ENCODE data around the gene CUX1.
"Not testable (repeated sequence)": the region's sequence is repeated elsewhere in the genome, so short reads cannot be mapped to it uniquely, and the experiment has no call there.

Gene CUX1

DNA sequence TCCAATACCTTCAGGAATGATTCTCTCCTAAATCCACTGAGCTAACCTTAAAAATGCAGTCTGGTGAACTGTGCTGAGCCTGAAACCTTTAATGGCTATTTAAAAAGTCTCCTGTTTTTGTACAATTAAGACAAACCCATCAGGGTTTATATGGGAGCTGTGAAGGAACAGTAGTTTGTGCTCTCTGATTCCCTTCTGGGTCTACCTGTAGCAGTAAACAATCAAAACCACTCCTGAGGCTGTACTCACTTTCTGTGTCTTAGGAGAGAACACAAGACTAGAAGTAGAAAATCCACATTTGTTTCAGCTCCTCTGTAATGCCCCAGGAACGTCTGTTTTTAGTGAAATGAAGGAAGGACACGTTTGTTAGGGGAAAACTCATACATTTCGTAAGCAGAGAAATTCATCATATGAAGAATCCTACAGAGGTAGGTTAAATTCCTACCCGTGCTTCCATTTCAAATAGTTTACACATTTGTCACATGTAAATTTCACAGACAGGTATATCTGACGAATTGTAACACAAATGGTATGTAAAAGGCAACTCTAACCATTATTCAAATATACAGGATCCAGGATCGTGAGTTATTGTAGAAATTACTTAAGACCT is 2.6 kb downstream of the CUX1 start:
- DNase-seq (ENCODE audit: low read depth), result no peak
- TF ChIP-seq, protein P1, sequence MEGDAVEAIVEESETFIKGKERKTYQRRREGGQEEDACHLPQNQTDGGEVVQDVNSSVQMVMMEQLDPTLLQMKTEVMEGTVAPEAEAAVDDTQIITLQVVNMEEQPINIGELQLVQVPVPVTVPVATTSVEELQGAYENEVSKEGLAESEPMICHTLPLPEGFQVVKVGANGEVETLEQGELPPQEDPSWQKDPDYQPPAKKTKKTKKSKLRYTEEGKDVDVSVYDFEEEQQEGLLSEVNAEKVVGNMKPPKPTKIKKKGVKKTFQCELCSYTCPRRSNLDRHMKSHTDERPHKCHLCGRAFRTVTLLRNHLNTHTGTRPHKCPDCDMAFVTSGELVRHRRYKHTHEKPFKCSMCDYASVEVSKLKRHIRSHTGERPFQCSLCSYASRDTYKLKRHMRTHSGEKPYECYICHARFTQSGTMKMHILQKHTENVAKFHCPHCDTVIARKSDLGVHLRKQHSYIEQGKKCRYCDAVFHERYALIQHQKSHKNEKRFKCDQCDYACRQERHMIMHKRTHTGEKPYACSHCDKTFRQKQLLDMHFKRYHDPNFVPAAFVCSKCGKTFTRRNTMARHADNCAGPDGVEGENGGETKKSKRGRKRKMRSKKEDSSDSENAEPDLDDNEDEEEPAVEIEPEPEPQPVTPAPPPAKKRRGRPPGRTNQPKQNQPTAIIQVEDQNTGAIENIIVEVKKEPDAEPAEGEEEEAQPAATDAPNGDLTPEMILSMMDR (IDR thresholded peaks at IDR 0.05; ENCODE audit: control insufficient read depth, extremely low read depth, insufficient read depth), result no peak
- H3K4me3 ChIP-seq (ENCODE audit: low read depth, low read length), result no peak overlapping the region

- TF ChIP-seq, protein P1 (IDR thresholded peaks at IDR 0.05; ENCODE audit: control insufficient read depth, extremely low read depth, insufficient read depth), result no peak
- no peak for DNase-seq (ENCODE audit: low read depth)
- no peak overlapping the region for H3K4me3 ChIP-seq (ENCODE audit: low read depth, low read length)
These were observed 3.3 kb downstream of the CUX1 start for GRCh38 chr7:101820703-101821102.

DNA sequence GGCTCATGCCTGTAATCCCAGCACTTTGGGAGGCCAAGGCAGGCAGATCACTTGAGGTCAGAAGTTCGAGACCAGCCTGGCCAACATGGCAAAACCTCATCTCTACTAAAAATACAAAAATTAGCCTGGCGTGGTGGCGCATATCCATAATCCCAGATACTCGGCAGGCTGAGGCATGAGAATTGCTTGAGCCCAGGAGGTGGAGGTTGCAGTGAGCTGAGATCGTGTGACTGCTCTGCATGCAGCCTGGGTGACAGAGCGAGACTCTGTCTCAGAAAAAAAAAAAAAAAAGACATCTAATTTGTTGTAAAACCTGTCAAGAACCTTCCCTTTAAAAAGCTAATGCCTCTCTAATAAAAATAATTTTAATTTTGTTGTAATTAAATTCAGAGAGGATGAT is 5.2 kb downstream of the CUX1 start:
- H3K4me3 ChIP-seq (ENCODE audit: low read depth, low read length); DNase-seq (ENCODE audit: low read depth): not testable (repeated sequence)

DNA sequence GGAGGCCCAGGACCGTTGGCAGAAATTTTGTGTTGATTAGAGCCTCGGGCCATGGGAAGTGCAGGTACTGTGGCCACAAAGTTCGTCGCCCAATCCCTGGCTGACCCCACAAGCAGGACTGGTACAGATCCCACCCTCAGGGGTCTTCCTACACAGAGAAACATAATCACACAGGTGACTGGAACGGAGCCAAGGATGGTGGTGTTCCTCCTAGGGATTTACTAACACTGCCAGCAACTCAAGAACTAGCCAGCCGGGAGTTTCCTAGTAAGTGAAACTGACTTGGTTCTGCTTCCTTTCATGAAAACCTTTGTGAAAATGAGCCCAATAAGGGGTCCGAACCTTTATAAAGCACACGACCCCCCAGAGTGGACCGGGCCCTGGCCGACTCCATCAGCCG is 5.7 kb downstream of the CUX1 start:
- H3K4me3 ChIP-seq (ENCODE audit: low read depth, low read length), result no peak overlapping the region
- TF ChIP-seq, protein P1 (IDR thresholded peaks at IDR 0.05; ENCODE audit: control insufficient read depth, extremely low read depth, insufficient read depth), result no peak
- no peak for DNase-seq (ENCODE audit: low read depth)

DNA sequence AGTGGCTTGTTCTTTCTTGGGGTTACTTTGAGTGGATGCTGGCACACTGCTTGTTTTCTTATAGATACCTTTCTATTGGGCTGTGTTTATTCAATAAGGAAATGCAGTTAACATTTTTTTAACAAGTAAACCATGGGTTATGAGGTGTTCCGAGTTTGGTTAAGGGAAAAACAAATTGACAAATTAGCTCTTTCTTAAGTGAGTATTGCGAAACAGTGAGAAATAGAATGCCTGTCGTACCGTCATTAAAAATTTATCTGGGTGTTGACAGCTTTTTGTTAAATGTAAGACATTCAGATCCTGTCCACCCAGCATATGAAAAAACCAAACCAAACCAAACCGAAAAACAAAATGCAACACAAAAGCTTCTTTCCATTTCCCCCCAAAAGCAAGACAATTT is 6.2 kb downstream of the CUX1 start:
- TF ChIP-seq, protein P1 (IDR thresholded peaks at IDR 0.05; ENCODE audit: control insufficient read depth, extremely low read depth, insufficient read depth), result no peak
- H3K4me3 ChIP-seq (ENCODE audit: low read depth, low read length), result no peak overlapping the region
- DNase-seq (ENCODE audit: low read depth), result no peak

- DNase-seq (ENCODE audit: low read depth), result no peak
- H3K4me3 ChIP-seq (ENCODE audit: low read depth, low read length), result no peak overlapping the region
- TF ChIP-seq, protein P1 (IDR thresholded peaks at IDR 0.05; ENCODE audit: control insufficient read depth, extremely low read depth, insufficient read depth), result no peak
These were observed 7.0 kb downstream of the CUX1 start for GRCh38 chr7:101824440-101824839.

DNA sequence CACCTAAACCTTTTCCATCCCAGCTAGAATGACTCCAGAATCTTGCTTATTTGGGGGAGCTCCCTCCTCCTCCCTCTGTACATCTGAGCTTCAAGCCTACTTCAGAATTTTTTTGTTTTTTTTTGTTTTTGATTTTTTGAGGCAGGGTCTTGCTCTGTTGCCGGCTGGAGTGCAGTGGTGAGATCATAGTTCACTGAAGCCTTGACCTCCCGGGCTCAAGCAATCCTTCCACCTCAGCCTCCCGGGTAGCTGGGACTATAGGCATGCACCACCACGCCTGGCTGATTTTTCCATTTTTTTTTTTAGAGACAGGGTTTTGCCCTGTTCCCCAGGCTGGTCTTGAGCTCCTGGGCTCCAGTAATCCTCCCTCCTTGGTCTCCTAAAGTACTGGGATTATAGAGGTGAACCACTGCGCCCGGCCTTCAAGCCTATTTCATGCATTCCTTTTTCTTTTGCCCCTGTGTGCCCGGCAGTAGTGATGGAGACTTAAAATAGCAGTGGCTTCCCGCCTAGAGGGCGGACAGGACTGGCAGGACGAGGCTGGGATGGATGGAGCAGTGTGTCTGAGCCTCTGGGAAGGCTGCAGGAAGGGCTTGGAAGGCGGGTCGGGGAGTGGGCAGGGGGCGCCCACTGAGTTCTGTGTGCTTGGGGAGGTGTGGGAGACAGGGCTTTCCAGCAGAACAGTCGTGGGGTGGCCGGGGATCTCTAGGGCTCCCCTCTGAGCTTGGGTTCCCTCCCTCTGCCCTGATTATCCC is 8.8 kb downstream of the CUX1 start:
- DNase-seq (ENCODE audit: low read depth), result no peak
- TF ChIP-seq, protein P1 (IDR thresholded peaks at IDR 0.05; ENCODE audit: control insufficient read depth, extremely low read depth, insufficient read depth), result no peak
- no peak overlapping the region for H3K4me3 ChIP-seq (ENCODE audit: low read depth, low read length)
